ENCODE data around the gene RALGAPA1.

DNA sequence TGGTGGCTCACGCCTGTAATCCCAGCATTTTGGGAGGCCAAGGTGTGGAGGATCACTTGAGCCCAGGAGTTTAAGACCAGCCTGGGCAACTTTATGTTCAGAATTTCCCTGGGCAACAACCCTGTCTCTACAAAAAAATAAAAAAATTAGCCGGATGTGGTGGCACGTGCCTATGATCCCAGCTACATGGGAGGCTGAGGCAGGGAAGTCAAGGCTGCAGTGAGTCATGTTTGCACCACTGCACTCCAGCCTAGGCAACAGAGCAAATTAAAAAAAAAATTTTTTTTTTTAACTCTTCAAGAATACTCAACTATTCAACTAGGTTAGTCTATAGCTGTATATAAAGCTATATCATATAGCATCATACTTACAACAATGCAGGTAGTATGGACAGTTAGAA is 113.0 kb downstream of the RALGAPA1 start:
- TF ChIP-seq, protein P1, sequence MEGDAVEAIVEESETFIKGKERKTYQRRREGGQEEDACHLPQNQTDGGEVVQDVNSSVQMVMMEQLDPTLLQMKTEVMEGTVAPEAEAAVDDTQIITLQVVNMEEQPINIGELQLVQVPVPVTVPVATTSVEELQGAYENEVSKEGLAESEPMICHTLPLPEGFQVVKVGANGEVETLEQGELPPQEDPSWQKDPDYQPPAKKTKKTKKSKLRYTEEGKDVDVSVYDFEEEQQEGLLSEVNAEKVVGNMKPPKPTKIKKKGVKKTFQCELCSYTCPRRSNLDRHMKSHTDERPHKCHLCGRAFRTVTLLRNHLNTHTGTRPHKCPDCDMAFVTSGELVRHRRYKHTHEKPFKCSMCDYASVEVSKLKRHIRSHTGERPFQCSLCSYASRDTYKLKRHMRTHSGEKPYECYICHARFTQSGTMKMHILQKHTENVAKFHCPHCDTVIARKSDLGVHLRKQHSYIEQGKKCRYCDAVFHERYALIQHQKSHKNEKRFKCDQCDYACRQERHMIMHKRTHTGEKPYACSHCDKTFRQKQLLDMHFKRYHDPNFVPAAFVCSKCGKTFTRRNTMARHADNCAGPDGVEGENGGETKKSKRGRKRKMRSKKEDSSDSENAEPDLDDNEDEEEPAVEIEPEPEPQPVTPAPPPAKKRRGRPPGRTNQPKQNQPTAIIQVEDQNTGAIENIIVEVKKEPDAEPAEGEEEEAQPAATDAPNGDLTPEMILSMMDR (IDR thresholded peaks at IDR 0.05), result no peak
- TF ChIP-seq, protein P2, sequence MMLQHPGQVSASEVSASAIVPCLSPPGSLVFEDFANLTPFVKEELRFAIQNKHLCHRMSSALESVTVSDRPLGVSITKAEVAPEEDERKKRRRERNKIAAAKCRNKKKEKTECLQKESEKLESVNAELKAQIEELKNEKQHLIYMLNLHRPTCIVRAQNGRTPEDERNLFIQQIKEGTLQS (CRISPR knock-in tag; conservative IDR thresholded peaks at IDR 0.05), result no peak
- TF ChIP-seq, protein P3, sequence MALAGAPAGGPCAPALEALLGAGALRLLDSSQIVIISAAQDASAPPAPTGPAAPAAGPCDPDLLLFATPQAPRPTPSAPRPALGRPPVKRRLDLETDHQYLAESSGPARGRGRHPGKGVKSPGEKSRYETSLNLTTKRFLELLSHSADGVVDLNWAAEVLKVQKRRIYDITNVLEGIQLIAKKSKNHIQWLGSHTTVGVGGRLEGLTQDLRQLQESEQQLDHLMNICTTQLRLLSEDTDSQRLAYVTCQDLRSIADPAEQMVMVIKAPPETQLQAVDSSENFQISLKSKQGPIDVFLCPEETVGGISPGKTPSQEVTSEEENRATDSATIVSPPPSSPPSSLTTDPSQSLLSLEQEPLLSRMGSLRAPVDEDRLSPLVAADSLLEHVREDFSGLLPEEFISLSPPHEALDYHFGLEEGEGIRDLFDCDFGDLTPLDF (CRISPR knock-in tag; IDR thresholded peaks at IDR 0.05), result no peak
- no peak for TF ChIP-seq ZNF263 (CRISPR knock-in tag; IDR thresholded peaks at IDR 0.05; ENCODE audit: low read depth)
- no peak for TF ChIP-seq ATF1 (CRISPR knock-in tag; IDR thresholded peaks at IDR 0.05)
- TF ChIP-seq, protein P4, sequence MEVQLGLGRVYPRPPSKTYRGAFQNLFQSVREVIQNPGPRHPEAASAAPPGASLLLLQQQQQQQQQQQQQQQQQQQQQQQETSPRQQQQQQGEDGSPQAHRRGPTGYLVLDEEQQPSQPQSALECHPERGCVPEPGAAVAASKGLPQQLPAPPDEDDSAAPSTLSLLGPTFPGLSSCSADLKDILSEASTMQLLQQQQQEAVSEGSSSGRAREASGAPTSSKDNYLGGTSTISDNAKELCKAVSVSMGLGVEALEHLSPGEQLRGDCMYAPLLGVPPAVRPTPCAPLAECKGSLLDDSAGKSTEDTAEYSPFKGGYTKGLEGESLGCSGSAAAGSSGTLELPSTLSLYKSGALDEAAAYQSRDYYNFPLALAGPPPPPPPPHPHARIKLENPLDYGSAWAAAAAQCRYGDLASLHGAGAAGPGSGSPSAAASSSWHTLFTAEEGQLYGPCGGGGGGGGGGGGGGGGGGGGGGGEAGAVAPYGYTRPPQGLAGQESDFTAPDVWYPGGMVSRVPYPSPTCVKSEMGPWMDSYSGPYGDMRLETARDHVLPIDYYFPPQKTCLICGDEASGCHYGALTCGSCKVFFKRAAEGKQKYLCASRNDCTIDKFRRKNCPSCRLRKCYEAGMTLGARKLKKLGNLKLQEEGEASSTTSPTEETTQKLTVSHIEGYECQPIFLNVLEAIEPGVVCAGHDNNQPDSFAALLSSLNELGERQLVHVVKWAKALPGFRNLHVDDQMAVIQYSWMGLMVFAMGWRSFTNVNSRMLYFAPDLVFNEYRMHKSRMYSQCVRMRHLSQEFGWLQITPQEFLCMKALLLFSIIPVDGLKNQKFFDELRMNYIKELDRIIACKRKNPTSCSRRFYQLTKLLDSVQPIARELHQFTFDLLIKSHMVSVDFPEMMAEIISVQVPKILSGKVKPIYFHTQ (CRISPR knock-in tag; IDR thresholded peaks at IDR 0.05), result no peak
- TF ChIP-seq, protein P5, sequence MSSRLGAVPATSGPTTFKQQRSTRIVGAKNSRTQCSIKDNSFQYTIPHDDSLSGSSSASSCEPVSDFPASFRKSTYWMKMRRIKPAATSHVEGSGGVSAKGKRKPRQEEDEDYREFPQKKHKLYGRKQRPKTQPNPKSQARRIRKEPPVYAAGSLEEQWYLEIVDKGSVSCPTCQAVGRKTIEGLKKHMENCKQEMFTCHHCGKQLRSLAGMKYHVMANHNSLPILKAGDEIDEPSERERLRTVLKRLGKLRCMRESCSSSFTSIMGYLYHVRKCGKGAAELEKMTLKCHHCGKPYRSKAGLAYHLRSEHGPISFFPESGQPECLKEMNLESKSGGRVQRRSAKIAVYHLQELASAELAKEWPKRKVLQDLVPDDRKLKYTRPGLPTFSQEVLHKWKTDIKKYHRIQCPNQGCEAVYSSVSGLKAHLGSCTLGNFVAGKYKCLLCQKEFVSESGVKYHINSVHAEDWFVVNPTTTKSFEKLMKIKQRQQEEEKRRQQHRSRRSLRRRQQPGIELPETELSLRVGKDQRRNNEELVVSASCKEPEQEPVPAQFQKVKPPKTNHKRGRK (CRISPR knock-in tag; IDR thresholded peaks at IDR 0.05; ENCODE audit: borderline replicate concordance), result no peak
- TF ChIP-seq, protein P6, sequence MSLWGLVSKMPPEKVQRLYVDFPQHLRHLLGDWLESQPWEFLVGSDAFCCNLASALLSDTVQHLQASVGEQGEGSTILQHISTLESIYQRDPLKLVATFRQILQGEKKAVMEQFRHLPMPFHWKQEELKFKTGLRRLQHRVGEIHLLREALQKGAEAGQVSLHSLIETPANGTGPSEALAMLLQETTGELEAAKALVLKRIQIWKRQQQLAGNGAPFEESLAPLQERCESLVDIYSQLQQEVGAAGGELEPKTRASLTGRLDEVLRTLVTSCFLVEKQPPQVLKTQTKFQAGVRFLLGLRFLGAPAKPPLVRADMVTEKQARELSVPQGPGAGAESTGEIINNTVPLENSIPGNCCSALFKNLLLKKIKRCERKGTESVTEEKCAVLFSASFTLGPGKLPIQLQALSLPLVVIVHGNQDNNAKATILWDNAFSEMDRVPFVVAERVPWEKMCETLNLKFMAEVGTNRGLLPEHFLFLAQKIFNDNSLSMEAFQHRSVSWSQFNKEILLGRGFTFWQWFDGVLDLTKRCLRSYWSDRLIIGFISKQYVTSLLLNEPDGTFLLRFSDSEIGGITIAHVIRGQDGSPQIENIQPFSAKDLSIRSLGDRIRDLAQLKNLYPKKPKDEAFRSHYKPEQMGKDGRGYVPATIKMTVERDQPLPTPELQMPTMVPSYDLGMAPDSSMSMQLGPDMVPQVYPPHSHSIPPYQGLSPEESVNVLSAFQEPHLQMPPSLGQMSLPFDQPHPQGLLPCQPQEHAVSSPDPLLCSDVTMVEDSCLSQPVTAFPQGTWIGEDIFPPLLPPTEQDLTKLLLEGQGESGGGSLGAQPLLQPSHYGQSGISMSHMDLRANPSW (CRISPR knock-in tag; conservative IDR thresholded peaks at IDR 0.05; ENCODE audit: low read depth), result no peak
- TF ChIP-seq, protein P7, sequence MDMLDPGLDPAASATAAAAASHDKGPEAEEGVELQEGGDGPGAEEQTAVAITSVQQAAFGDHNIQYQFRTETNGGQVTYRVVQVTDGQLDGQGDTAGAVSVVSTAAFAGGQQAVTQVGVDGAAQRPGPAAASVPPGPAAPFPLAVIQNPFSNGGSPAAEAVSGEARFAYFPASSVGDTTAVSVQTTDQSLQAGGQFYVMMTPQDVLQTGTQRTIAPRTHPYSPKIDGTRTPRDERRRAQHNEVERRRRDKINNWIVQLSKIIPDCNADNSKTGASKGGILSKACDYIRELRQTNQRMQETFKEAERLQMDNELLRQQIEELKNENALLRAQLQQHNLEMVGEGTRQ (CRISPR knock-in tag; IDR thresholded peaks at IDR 0.05), result no peak
- no peak for TF ChIP-seq FOXJ3 (CRISPR knock-in tag; IDR thresholded peaks at IDR 0.05; ENCODE audit: borderline replicate concordance)

Data from WTC11 (cell line).